Astrocyte (in vitro differentiated cells and primary cell): Measurements from ENCODE around the gene MOCS2. TPM values are rescaled to one million over a fixed set of nuclear protein-coding genes. Genes with fewer than 3 reads are reported as not detected.
A peak's percentile ranks its signal among the peaks of the same experiment; 100 is the strongest.

Experiments
- DNase-seq: peaks from one replicate; pipeline ENCODE4 v3.0.0-alpha.2; 2010; ENCODE audit warnings: low read depth
- FAIRE-seq: peaks from 2 replicates; lab custom pipeline; 2011; peaks lifted over from hg19 to GRCh38; lab: Jason Lieb, UNC
- H2AFZ ChIP-seq: 2 replicates; pipeline ENCODE4 v1.6.0; 2012; ENCODE audit warnings: low read depth, low read length, inconsistent platforms
- H3K27ac ChIP-seq: 2 replicates; pipeline ENCODE4 v1.5.1; 2011; ENCODE audit warnings: low read depth, low read length, inconsistent platforms
- H3K27me3 ChIP-seq: 2 replicates; pipeline ENCODE4 v1.6.0; 2011; ENCODE audit warnings: low read length, inconsistent platforms; ENCODE audit not compliant: insufficient read depth
- H3K36me3 ChIP-seq: 2 replicates; pipeline ENCODE4 v1.5.1; 2011; ENCODE audit warnings: low read length, inconsistent platforms; ENCODE audit not compliant: insufficient read depth
- H3K4me1 ChIP-seq: 2 replicates; pipeline ENCODE4 v1.5.1; 2011; ENCODE audit warnings: low read length, inconsistent platforms; ENCODE audit not compliant: insufficient read depth
- H3K4me2 ChIP-seq: 2 replicates; pipeline ENCODE4 v1.6.0; 2012; ENCODE audit warnings: low read length, inconsistent platforms
- H3K4me3 ChIP-seq: 2 replicates; pipeline ENCODE4 v1.5.1; 2011; ENCODE audit warnings: low read depth, mild to moderate bottlenecking, low read length, inconsistent platforms; ENCODE audit not compliant: insufficient read depth
- H3K79me2 ChIP-seq: 2 replicates; pipeline ENCODE4 v1.6.0; 2012; ENCODE audit warnings: mild to moderate bottlenecking, low read length, inconsistent platforms; ENCODE audit not compliant: insufficient read depth
- H3K9ac ChIP-seq: 2 replicates; pipeline ENCODE4 v1.6.0; 2012; ENCODE audit warnings: mild to moderate bottlenecking, low read length, inconsistent platforms
- H3K9me3 ChIP-seq: 2 replicates; pipeline ENCODE4 v1.5.1; 2012; ENCODE audit warnings: low read depth, mild to moderate bottlenecking, low read length, inconsistent platforms; ENCODE audit not compliant: insufficient read depth
- H4K20me1 ChIP-seq: 2 replicates; pipeline ENCODE4 v1.6.0; 2012; ENCODE audit warnings: low read length, inconsistent platforms; ENCODE audit not compliant: insufficient read depth
- H3K27ac Mint-ChIP-seq: one replicate; pipeline ENCODE4 v1.8.0; 2021; ENCODE audit warnings: mild to moderate bottlenecking, mixed read lengths; ENCODE audit not compliant: unreplicated experiment
- H3K27me3 Mint-ChIP-seq: one replicate; pipeline ENCODE4 v1.8.0; 2021; ENCODE audit warnings: low read depth, mixed read lengths; ENCODE audit not compliant: unreplicated experiment
- H3K36me3 Mint-ChIP-seq: one replicate; pipeline ENCODE4 v1.8.0; 2021; ENCODE audit warnings: low read depth, mixed read lengths; ENCODE audit not compliant: unreplicated experiment
- H3K4me1 Mint-ChIP-seq: one replicate; pipeline ENCODE4 v1.8.0; 2021; ENCODE audit warnings: low read depth, mixed read lengths; ENCODE audit not compliant: unreplicated experiment
- H3K4me3 Mint-ChIP-seq: one replicate; pipeline ENCODE4 v1.8.0; 2021; ENCODE audit warnings: mild to moderate bottlenecking, moderate library complexity, mixed read lengths; ENCODE audit not compliant: unreplicated experiment
- H3K9me3 Mint-ChIP-seq: one replicate; pipeline ENCODE4 v1.8.0; 2021; ENCODE audit warnings: mild to moderate bottlenecking, mixed read lengths; ENCODE audit not compliant: unreplicated experiment
- EZH2 ChIP-seq: IDR thresholded peaks from 2 replicates; pipeline ENCODE4 v1.6.1; 2012; ENCODE audit warnings: mild to moderate bottlenecking, low read length, inconsistent platforms; ENCODE audit not compliant: insufficient read depth
- total RNA-seq: library from RNA; stranded (reverse); gene quantifications from 2 replicates; pipeline ENCODE4 v1.2.1, GENCODE V29; 2021
- TF ChIP-seq, protein P1 (sequence below): IDR thresholded peaks from 2 replicates; pipeline ENCODE4 v1.5.1; 2011; ENCODE audit warnings: low read depth, mild to moderate bottlenecking, inconsistent platforms, low read length, moderate library complexity; ENCODE audit not compliant: insufficient read depth

MOCS2 gene
- total RNA-seq, 1 donor from 2014 or later, result 42.7 TPM

- H3K36me3 Mint-ChIP-seq, result no peaks in the 10 kb centered on the region
- Histone ChIP-seq H3K79me2 (no peaks in the 10 kb centered on the region), H3K9ac (no peak overlapping the region), H3K4me2 (no peak overlapping the region), H3K4me3 (no peak overlapping the region), H4K20me1 (no peaks in the 10 kb centered on the region), H3K9me3 (no peaks in the 10 kb centered on the region), H3K36me3 (peaks cover 32% of the 10 kb centered on the region), H3K27me3 (no peaks in the 10 kb centered on the region), H2AFZ (no peak overlapping the region), H3K27ac (no peak overlapping the region), H3K4me1 (no peaks in the 10 kb centered on the region)
- no peaks in the 10 kb centered on the region for H3K4me1 Mint-ChIP-seq
- no peak for DNase-seq
- H3K9me3 Mint-ChIP-seq, result no peaks in the 10 kb centered on the region
- no peaks in the 10 kb centered on the region for H3K27me3 Mint-ChIP-seq
- FAIRE-seq, result no peak
- no peak overlapping the region for H3K27ac Mint-ChIP-seq
- TF ChIP-seq, protein P1, sequence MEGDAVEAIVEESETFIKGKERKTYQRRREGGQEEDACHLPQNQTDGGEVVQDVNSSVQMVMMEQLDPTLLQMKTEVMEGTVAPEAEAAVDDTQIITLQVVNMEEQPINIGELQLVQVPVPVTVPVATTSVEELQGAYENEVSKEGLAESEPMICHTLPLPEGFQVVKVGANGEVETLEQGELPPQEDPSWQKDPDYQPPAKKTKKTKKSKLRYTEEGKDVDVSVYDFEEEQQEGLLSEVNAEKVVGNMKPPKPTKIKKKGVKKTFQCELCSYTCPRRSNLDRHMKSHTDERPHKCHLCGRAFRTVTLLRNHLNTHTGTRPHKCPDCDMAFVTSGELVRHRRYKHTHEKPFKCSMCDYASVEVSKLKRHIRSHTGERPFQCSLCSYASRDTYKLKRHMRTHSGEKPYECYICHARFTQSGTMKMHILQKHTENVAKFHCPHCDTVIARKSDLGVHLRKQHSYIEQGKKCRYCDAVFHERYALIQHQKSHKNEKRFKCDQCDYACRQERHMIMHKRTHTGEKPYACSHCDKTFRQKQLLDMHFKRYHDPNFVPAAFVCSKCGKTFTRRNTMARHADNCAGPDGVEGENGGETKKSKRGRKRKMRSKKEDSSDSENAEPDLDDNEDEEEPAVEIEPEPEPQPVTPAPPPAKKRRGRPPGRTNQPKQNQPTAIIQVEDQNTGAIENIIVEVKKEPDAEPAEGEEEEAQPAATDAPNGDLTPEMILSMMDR, result no peak
- TF ChIP-seq EZH2, result no peak
- no peak overlapping the region for H3K4me3 Mint-ChIP-seq
These were observed 54.2 kb downstream of the MOCS2 start for GRCh38 chr5:53055365-53055764.

DNA sequence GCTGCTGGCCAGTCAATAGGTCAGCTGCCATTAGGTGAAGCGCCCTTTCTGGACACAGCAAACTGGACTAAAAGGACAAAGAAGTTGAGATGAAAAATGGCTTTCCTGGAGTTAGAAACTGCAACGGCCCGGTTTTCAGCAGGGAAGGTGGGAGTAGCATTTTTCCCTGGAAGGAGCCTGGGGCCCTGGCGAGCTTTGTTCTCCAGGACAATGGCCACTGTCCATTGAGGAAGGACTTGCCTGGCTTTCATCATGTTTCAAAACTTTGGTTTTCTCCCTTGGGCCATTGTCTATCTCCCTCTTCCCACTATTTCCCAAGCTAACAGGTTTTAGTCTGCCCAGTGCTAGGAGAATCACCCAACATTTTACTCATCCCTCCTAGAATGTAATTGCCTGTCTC, 56.2 kb downstream of the MOCS2 start:
- peaks cover 23% of the 10 kb centered on the region for H3K36me3 ChIP-seq
- H3K4me2 ChIP-seq, result no peak overlapping the region
- H3K27ac ChIP-seq, result no peak overlapping the region
- H3K9ac ChIP-seq, result no peak overlapping the region
- H3K4me3 Mint-ChIP-seq, result no peak overlapping the region
- no peak overlapping the region for H3K27ac Mint-ChIP-seq
- no peaks in the 10 kb centered on the region for H3K36me3 Mint-ChIP-seq
- H3K9me3 ChIP-seq, result no peaks in the 10 kb centered on the region
- no peaks in the 10 kb centered on the region for H3K4me1 Mint-ChIP-seq
- H3K27me3 ChIP-seq, result no peaks in the 10 kb centered on the region
- H3K4me1 ChIP-seq, result no peaks in the 10 kb centered on the region
- no peaks in the 10 kb centered on the region for H3K27me3 Mint-ChIP-seq
- no peaks in the 10 kb centered on the region for H3K79me2 ChIP-seq
- DNase-seq (no peak), FAIRE-seq (no peak)
- TF ChIP-seq, protein P1, result no peak
- no peak for TF ChIP-seq EZH2
- no peaks in the 10 kb centered on the region for H4K20me1 ChIP-seq
- no peak overlapping the region for H3K4me3 ChIP-seq
- no peaks in the 10 kb centered on the region for H3K9me3 Mint-ChIP-seq
- H2AFZ ChIP-seq, result no peak overlapping the region

DNA sequence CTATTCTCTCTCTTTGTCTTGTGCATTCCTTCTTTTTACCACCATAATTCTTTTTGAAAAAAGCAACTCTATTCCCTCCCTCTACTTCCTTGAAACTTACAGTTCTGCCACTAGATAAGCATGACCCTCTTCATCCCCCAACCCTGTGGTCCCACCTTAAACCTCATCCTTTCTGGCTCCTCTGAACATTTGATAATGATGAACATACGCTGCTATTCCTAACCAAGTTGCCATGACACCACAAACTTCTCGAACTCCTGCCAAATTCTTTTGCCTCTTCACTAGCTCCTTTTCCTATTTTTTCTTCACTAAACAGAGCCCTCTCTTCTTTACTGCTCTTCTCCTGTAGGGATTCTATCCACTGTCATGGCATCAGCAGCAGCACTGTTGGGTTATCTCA, 57.1 kb downstream of the MOCS2 start:
- H3K36me3 ChIP-seq, result peaks cover 17% of the 10 kb centered on the region
- H3K9me3 Mint-ChIP-seq, result no peaks in the 10 kb centered on the region

More for the DNA sequence above, 57.1 kb downstream of the MOCS2 start:
- Mint-ChIP-seq H3K4me3 (no peak overlapping the region), H3K27me3 (no peaks in the 10 kb centered on the region), H3K27ac (no peak overlapping the region), H3K4me1 (no peaks in the 10 kb centered on the region), H3K36me3 (no peaks in the 10 kb centered on the region)
- Histone ChIP-seq H3K27me3 (no peaks in the 10 kb centered on the region), H3K4me2 (no peak overlapping the region), H2AFZ (no peak overlapping the region), H3K4me1 (no peaks in the 10 kb centered on the region), H3K27ac (no peak overlapping the region), H3K9me3 (no peaks in the 10 kb centered on the region), H3K79me2 (no peaks in the 10 kb centered on the region), H3K4me3 (no peak overlapping the region), H4K20me1 (no peaks in the 10 kb centered on the region), H3K9ac (no peak overlapping the region)
- TF ChIP-seq, protein P1, result no peak
- no peak for TF ChIP-seq EZH2
- DNase-seq (peak; percentile 40), FAIRE-seq (no peak)
